MCF 10A (cell line): ENCODE results near the gene LRP1. TPM values are rescaled to one million over a fixed set of nuclear protein-coding genes. Genes with fewer than 3 reads are reported as not detected.

Experiments
- BruUV-seq: library from RNA; stranded (reverse); fragments of 400-500 nt; replicated peaks from 2 replicates; lab custom pipeline; 2021; lab: Mats Ljungman, UMichigan
- CTCF ChIA-PET: fragments of 300-600 bp; sonication (Branson Sonifier 250); formaldehyde crosslinking; extraction: SDS; loops from one replicate; lab custom pipeline; 2021; ENCODE audit warnings: antibody characterized with exemption, inconsistent platforms; lab: Yijun Ruan, JAX
- POLR2A ChIA-PET: fragments of 300-600, 350-650 bp; sonication (Branson Sonifier 250); formaldehyde crosslinking; extraction: SDS; loops from one replicate; lab custom pipeline; 2020; ENCODE audit warnings: antibody characterized with exemption, inconsistent platforms; lab: Yijun Ruan, JAX
- DNase-seq: peaks from one replicate; pipeline ENCODE4 v3.0.0-alpha.2; 2018; ENCODE audit not compliant: unreplicated experiment
- H3K27ac Mint-ChIP-seq: one replicate; pipeline ENCODE4 v1.8.0; 2022; ENCODE audit warnings: mild to moderate bottlenecking, low read depth, mixed read lengths; ENCODE audit not compliant: unreplicated experiment
- H3K27me3 Mint-ChIP-seq: one replicate; pipeline ENCODE4 v1.8.0; 2022; ENCODE audit warnings: mixed read lengths; ENCODE audit not compliant: insufficient read depth, unreplicated experiment
- H3K36me3 Mint-ChIP-seq: one replicate; pipeline ENCODE4 v1.8.0; 2022; ENCODE audit warnings: mild to moderate bottlenecking, moderate library complexity, mixed read lengths; ENCODE audit not compliant: insufficient read depth, unreplicated experiment
- H3K4me1 Mint-ChIP-seq: one replicate; pipeline ENCODE4 v1.8.0; 2022; ENCODE audit warnings: mixed read lengths; ENCODE audit not compliant: insufficient read depth, unreplicated experiment
- H3K4me3 Mint-ChIP-seq: one replicate; pipeline ENCODE4 v1.8.0; 2022; ENCODE audit warnings: mild to moderate bottlenecking, moderate library complexity, mixed read lengths; ENCODE audit not compliant: unreplicated experiment
- H3K9me3 Mint-ChIP-seq: one replicate; pipeline ENCODE4 v1.8.0; 2022; ENCODE audit warnings: mixed read lengths; ENCODE audit not compliant: unreplicated experiment
- intact Hi-C: fragments of 100-400 bp; cut with micrococcal nuclease; formaldehyde crosslinking; loops from 2 replicates; pipeline ENCODE4 v1.14.1; 2022
- total RNA-seq: library from RNA; stranded (reverse); gene quantifications from 2 replicates; pipeline ENCODE4 v1.2.3, GENCODE V29; 2022
- TF ChIP-seq, protein P1 (sequence below): fragments of 200-600 bp; IDR thresholded peaks from one replicate; pipeline ENCODE4 v1.8.0; 2022; ENCODE audit warnings: antibody characterized with exemption, mild to moderate bottlenecking; ENCODE audit not compliant: unreplicated experiment

The LRP1 gene
- total RNA-seq, 1 experiment from 2014 or later, result 18.9 TPM

DNA sequence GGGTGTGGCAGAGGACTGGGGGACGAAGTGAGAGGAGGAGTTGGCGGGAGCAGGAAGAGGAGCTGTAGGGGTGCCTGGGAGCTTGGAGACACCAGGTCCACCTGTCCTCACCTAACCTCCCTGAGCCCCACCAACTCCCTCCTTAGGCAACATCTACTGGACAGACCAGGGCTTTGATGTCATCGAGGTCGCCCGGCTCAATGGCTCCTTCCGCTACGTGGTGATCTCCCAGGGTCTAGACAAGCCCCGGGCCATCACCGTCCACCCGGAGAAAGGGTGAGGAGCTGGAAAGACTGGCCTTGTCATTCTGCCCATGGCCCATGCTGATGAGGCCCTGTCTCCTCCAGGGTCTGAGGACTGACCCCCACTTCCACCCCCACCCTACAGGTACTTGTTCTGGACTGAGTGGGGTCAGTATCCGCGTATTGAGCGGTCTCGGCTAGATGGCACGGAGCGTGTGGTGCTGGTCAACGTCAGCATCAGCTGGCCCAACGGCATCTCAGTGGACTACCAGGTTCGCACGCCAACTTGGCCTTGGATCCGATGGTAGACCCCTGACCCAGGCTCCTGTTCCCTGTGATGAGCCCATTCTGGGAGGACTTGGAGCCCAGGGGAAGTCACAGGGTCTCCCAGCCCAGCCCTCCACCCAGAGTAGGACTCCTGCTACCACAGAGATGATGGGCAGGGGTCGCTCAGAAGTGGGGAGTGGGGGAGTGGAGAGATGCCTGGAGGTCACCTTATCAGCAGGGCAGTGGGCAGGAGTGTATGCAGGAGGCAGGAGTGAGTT is 55.8 kb downstream of the LRP1 start:
- Mint-ChIP-seq H3K9me3 (no peaks in the 10 kb centered on the region), H3K4me3 (no peak overlapping the region), H3K27me3 (no peaks in the 10 kb centered on the region), H3K36me3 (peaks cover 37% of the 10 kb centered on the region), H3K4me1 (peaks cover 10% of the 10 kb centered on the region), H3K27ac (no peak overlapping the region)
- intact Hi-C loops, result loop anchor here (1.0 kb wide), 3 partner anchors 60 to 176 kb away; no protein-coding TSS in a partner anchor
- DNase-seq, result no peak
- TF ChIP-seq, protein P1, sequence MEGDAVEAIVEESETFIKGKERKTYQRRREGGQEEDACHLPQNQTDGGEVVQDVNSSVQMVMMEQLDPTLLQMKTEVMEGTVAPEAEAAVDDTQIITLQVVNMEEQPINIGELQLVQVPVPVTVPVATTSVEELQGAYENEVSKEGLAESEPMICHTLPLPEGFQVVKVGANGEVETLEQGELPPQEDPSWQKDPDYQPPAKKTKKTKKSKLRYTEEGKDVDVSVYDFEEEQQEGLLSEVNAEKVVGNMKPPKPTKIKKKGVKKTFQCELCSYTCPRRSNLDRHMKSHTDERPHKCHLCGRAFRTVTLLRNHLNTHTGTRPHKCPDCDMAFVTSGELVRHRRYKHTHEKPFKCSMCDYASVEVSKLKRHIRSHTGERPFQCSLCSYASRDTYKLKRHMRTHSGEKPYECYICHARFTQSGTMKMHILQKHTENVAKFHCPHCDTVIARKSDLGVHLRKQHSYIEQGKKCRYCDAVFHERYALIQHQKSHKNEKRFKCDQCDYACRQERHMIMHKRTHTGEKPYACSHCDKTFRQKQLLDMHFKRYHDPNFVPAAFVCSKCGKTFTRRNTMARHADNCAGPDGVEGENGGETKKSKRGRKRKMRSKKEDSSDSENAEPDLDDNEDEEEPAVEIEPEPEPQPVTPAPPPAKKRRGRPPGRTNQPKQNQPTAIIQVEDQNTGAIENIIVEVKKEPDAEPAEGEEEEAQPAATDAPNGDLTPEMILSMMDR, result no peak
- ChIA-PET POLR2A (interaction anchor here (0.5 to 1.8 kb wide), 4 partner anchors 32 to 113 kb away, joined by 3 to 15 read pairs (median 4); no protein-coding TSS in a partner anchor), CTCF (interaction anchor here (0.5 to 15.4 kb wide), 12 partner anchors 8 to 155 kb away, joined by 3 to 530 read pairs (median 4); partner anchors contain the start of genes LRP1 and STAT6)
- no TSS peak for BruUV-seq

DNA sequence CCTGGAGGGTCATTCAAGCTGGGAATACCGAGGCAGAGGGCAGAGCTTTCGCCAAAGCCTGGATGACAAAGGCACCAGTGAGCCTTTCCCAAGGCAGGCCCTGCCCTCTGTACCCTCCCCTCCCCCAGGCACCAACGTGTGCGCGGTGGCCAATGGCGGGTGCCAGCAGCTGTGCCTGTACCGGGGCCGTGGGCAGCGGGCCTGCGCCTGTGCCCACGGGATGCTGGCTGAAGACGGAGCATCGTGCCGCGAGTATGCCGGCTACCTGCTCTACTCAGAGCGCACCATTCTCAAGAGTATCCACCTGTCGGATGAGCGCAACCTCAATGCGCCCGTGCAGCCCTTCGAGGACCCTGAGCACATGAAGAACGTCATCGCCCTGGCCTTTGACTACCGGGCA is 57.1 kb downstream of the LRP1 start:
- Mint-ChIP-seq H3K9me3 (no peaks in the 10 kb centered on the region), H3K4me1 (peaks cover 10% of the 10 kb centered on the region), H3K27ac (no peak overlapping the region), H3K36me3 (peaks cover 36% of the 10 kb centered on the region), H3K4me3 (no peak overlapping the region), H3K27me3 (no peaks in the 10 kb centered on the region)
- DNase-seq, result no peak
- BruUV-seq, result no TSS peak
- ChIA-PET POLR2A (interaction anchor here (1.1 to 1.8 kb wide), 3 partner anchors 20 to 74 kb away, joined by 3 to 7 read pairs (median 5); partner anchors contain the start of gene STAT6), CTCF (interaction anchor here (1.1 to 15.4 kb wide), 8 partner anchors 10 to 117 kb away, joined by 3 to 530 read pairs (median 5); partner anchors contain the start of gene LRP1)
- TF ChIP-seq, protein P1, result no peak
- intact Hi-C loops, result no loop called here

DNA sequence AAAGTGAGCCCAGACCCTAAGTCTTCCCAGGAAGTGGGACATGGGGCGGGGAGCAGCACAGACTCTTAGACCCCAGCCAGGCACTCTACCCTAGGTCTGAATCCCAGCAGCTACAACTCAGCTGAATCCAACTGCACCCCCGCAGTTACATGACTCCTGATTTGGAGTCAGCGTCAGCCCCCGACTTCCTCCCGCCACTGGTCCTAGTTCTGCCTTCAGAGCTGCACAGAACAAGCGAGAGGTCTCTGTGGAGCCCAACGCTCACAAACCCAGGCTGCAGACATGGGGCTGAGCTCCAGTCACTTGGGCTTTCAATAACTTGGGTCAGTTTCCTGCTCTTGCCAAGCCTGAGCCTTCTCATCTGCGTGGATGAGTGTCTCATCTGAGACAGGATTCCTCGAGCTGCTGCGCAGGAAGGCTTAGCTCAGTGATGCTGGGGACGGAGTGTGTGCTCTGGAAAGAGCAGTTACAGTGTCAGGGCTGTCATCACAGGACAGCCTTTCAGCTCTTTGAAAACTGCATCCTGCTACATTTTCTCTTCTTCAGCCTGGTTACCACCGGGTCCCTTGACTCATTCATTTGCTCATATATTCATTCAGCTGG is 57.7 kb downstream of the LRP1 start:
- CTCF ChIA-PET, result interaction anchor here (0.6 to 4.0 kb wide), 8 partner anchors 11 to 313 kb away, joined by 3 to 30 read pairs (median 4); no protein-coding TSS in a partner anchor
- Mint-ChIP-seq H3K9me3 (no peaks in the 10 kb centered on the region), H3K27me3 (no peaks in the 10 kb centered on the region), H3K4me3 (no peak overlapping the region), H3K4me1 (peaks cover 10% of the 10 kb centered on the region), H3K27ac (no peak overlapping the region), H3K36me3 (peaks cover 36% of the 10 kb centered on the region)
- no TSS peak for BruUV-seq
- POLR2A ChIA-PET, result interaction anchor here (0.7 to 1.8 kb wide), 6 partner anchors 11 to 100 kb away, joined by 3 to 7 read pairs (median 4); partner anchors contain the start of genes LRP1 and STAT6
- intact Hi-C loops, result no loop called here
- no peak for DNase-seq
- TF ChIP-seq, protein P1, result no peak
